HepG2 (cell line): ENCODE results near the gene STKLD1. TPM values are rescaled to one million over a fixed set of nuclear protein-coding genes. Genes with fewer than 3 reads are reported as not detected.

Experiments
- AHR ChIP-seq: IDR thresholded peaks from 2 replicates; pipeline ENCODE4 v1.6.1; 2018; ENCODE audit warnings: missing genetic modification reagents, missing compliant biosample characterization
- ATRX ChIP-seq: sonication (generic); formaldehyde crosslinking; IDR thresholded peaks from 2 replicates; pipeline ENCODE4 v1.4.0; 2020; ENCODE audit warnings: missing genetic modification reagents, borderline replicate concordance
- HIC2 ChIP-seq: sonication (generic); formaldehyde crosslinking; IDR thresholded peaks from 2 replicates; pipeline ENCODE4 v1.9.0; 2022; ENCODE audit warnings: low read depth, missing genetic modification reagents
- MTA1 ChIP-seq: sonication (generic); formaldehyde crosslinking; IDR thresholded peaks from 2 replicates; pipeline ENCODE4 v1.4.0; 2020; ENCODE audit warnings: missing genetic modification reagents, mild to moderate bottlenecking, borderline replicate concordance
- PAXIP1 ChIP-seq: sonication (generic); formaldehyde crosslinking; conservative IDR thresholded peaks from 2 replicates; pipeline ENCODE4 v1.4.0; 2020; ENCODE audit warnings: mild to moderate bottlenecking, missing genetic modification reagents, moderate library complexity
- RBM39 ChIP-seq: fragments of 200-400 bp; formaldehyde crosslinking; IDR thresholded peaks from one replicate; pipeline ENCODE4 v1.6.1; 2018; ENCODE audit warnings: antibody characterized with exemption, mild to moderate bottlenecking, low read depth, low read length; ENCODE audit not compliant: poor library complexity, severe bottlenecking
- RNF2 ChIP-seq: fragments of 450-650 bp; conservative IDR thresholded peaks from 2 replicates; pipeline ENCODE4 v1.6.1; 2016; ENCODE audit warnings: low read depth
- THAP7 ChIP-seq: sonication (generic); formaldehyde crosslinking; IDR thresholded peaks from 2 replicates; pipeline ENCODE4 v1.8.1; 2023; ENCODE audit warnings: mild to moderate bottlenecking, missing genetic modification reagents
- XBP1 ChIP-seq: sonication (generic); formaldehyde crosslinking; IDR thresholded peaks from 2 replicates; pipeline ENCODE4 v1.5.0; 2020; ENCODE audit warnings: missing genetic modification reagents
- YY1 ChIP-seq: IDR thresholded peaks from 2 replicates; pipeline ENCODE4 v1.6.1; 2011; ENCODE audit warnings: low read length, low read depth, moderate library complexity, mild to moderate bottlenecking; ENCODE audit not compliant: insufficient read depth, insufficient replicate concordance
- ZBTB1 ChIP-seq: sonication (generic); formaldehyde crosslinking; IDR thresholded peaks from 2 replicates; pipeline ENCODE4 v1.4.0; 2020; ENCODE audit warnings: missing genetic modification reagents, borderline replicate concordance
- ZNF10 ChIP-seq: sonication (generic); formaldehyde crosslinking; IDR thresholded peaks from 2 replicates; pipeline ENCODE4 v1.4.0; 2020; ENCODE audit warnings: mild to moderate bottlenecking, low read depth, missing genetic modification reagents, borderline replicate concordance
- ZNF296 ChIP-seq: sonication (generic); formaldehyde crosslinking; conservative IDR thresholded peaks from 2 replicates; pipeline ENCODE4 v1.5.0; 2020; ENCODE audit warnings: mild to moderate bottlenecking, missing genetic modification reagents
- ZNF543 ChIP-seq: sonication (generic); formaldehyde crosslinking; IDR thresholded peaks from 2 replicates; pipeline ENCODE4 v1.4.0; 2020; ENCODE audit warnings: mild to moderate bottlenecking, missing genetic modification reagents
- ZNF607 ChIP-seq: sonication (generic); formaldehyde crosslinking; IDR thresholded peaks from 2 replicates; pipeline ENCODE4 v1.5.1; 2020; ENCODE audit warnings: missing genetic modification reagents, mild to moderate bottlenecking, borderline replicate concordance
- ZNF616 ChIP-seq: sonication (generic); formaldehyde crosslinking; IDR thresholded peaks from 2 replicates; pipeline ENCODE4 v1.5.0; 2020; ENCODE audit warnings: low read depth, mild to moderate bottlenecking, missing genetic modification reagents
- ZNF724P ChIP-seq: sonication (generic); formaldehyde crosslinking; IDR thresholded peaks from 2 replicates; pipeline ENCODE4 v1.8.0; 2022; ENCODE audit warnings: missing genetic modification reagents, borderline replicate concordance
- ZNF816 ChIP-seq: sonication (generic); formaldehyde crosslinking; IDR thresholded peaks from 2 replicates; pipeline ENCODE4 v1.8.0; 2022; ENCODE audit warnings: missing genetic modification reagents, mild to moderate bottlenecking, borderline replicate concordance
- polyA plus RNA-seq, 8 experiments: library from polyadenylated mRNA; depleted of rRNA in 3 of 8; stranded (reverse) in 7 of 8; unstranded in 1 of 8; fragments of >200 nt; fragmentation: Illumina TruSeq in 4 of 8; extraction: Trizol in 4 of 8; gene quantifications; 2 replicates each; pipeline versions ENCODE4 v1.2.1 to v1.2.3, GENCODE V29; 2011 to 2016; ENCODE audit warnings: low read depth in 4 of 8, missing spikeins in 1 of 8, mixed read lengths in 1 of 8; ENCODE audit not compliant: insufficient read depth in 1 of 8
- total RNA-seq, 5 experiments: library from RNA; depleted of rRNA; stranded (reverse); fragments of >200 nt; fragmentation: Illumina TruSeq; extraction: Trizol; gene quantifications; 2 replicates each; pipeline ENCODE4 v1.2.3, GENCODE V29; 2016; ENCODE audit warnings: low read depth in 1 of 5

Gene STKLD1
- total and polyA plus RNA-seq, 2 of the 13 experiments (the other 11 are each of a cell fraction or from before 2014, with no cell fraction given): 1.5 to 2.2 TPM

GRCh38 chr9:133375724-133376654 lies at the start of gene STKLD1, which contains the start of gene SURF4 (continued):
- TF ChIP-seq ZNF10 (no peak), YY1 (peak; percentile 68), ZBTB1 (no peak), MTA1 (CRISPR knock-in tag) (peak; percentile 82), THAP7 (CRISPR knock-in tag) (no peak), PAXIP1 (CRISPR knock-in tag) (peak; percentile 30; the same call in 1 of the 2 replicates), ZNF607 (CRISPR knock-in tag) (peak; percentile 73), ZNF616 (CRISPR knock-in tag) (no peak; the same call in 1 of the 2 replicates), ZNF296 (CRISPR knock-in tag) (0 out of 2 replicates have a peak, but pooled peaks have one; percentile 63), RBM39 (peak; percentile 42), HIC2 (CRISPR knock-in tag) (no peak; the same call in 1 of the 2 replicates), RNF2 (peak; percentile 66; the same call in 1 of the 2 replicates), ATRX (CRISPR knock-in tag) (no peak), ZNF724P (CRISPR knock-in tag) (peak; percentile 61; the same call in 1 of the 2 replicates), ZNF543 (CRISPR knock-in tag) (0 out of 2 replicates have a peak, but pooled peaks have one; percentile 58), XBP1 (CRISPR knock-in tag) (peak; percentile 85; the same call in 1 of the 2 replicates), AHR (CRISPR knock-in tag) (no peak), ZNF816 (CRISPR knock-in tag) (0 out of 2 replicates have a peak, but pooled peaks have one; percentile 40)
